ENCODE results near the gene SUCLG2. TPM values are rescaled to one million over a fixed set of nuclear protein-coding genes. Genes with fewer than 3 reads are reported as not detected.

Gene SUCLG2
- total and polyA plus RNA-seq, 11 donors: 41.6 to 119 (median 77.6) TPM

DNA sequence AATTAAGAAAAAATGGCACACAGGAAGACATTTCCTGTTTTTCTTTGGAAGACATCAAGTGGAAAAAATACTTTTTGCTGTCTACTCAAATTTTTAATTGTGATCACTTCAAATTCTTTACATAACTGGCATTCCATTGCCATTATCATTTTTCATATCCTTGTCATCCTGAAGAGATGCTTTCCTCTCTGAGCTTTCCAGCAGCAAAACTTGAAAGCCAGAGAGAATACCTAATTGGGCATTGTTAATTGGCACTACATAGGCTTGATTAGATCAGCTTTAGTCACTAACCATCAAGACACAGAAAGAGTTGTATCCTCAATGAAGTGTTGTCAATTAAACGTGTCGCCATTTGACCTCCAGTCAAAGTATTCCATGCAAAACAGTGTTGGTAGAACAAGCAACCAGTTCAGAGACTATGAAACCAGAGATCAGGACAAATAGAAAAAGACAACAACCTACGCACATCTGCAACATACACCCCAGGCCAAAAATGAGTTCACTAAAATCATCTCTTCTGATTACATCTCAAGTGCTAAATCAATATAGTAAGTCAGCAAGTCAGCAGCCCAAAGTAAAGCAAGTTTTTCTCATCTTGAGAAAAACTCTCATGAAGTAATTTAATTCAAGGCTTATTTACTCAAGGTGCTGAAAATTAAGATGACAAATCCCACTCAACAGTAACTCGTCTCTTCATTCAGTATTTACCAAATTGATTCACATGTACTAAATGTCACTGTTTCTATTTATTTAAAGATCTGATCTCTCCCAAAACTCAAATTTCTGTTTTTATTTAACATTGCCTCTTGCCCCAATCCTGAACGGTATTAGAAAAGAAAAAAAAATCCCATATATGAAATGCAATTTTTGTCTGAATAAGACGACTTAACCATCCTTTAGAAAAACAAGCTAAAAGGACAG is 123.0 kb downstream of the SUCLG2 start:
- DNase-seq: no peak
- TF ChIP-seq, protein P1, sequence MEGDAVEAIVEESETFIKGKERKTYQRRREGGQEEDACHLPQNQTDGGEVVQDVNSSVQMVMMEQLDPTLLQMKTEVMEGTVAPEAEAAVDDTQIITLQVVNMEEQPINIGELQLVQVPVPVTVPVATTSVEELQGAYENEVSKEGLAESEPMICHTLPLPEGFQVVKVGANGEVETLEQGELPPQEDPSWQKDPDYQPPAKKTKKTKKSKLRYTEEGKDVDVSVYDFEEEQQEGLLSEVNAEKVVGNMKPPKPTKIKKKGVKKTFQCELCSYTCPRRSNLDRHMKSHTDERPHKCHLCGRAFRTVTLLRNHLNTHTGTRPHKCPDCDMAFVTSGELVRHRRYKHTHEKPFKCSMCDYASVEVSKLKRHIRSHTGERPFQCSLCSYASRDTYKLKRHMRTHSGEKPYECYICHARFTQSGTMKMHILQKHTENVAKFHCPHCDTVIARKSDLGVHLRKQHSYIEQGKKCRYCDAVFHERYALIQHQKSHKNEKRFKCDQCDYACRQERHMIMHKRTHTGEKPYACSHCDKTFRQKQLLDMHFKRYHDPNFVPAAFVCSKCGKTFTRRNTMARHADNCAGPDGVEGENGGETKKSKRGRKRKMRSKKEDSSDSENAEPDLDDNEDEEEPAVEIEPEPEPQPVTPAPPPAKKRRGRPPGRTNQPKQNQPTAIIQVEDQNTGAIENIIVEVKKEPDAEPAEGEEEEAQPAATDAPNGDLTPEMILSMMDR (IDR thresholded peaks at IDR 0.05): no peak
- no peak for TF ChIP-seq POLR2A (IDR thresholded peaks at IDR 0.05)
- 80 to 90% (median 88%) methylated on average over 6 of the region's 6 CpGs for WGBS, 4 donors

DNA sequence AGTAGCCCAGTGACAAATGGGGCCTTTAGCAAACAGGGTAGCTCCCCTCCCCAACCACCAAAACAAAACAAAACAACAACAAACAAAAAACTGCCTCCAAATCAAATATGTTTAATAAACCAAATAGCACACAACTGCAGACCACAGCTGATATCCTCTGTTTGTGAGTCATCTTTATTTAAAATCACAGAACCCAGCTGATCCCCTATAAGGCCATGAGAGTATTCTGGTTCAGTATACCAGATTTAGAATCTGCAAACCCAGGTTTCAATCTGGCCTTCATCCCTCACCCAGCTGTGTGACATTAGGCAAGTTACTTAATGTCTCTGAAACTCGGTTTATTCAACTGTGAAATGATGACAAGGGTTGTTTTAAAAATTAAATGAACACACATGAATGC is 124.5 kb downstream of the SUCLG2 start:
- Histone ChIP-seq H3K36me3 (peaks cover 0 to 31% (median 13%) of the 10 kb centered on the region in 9 donors), H3K4me1 (peaks cover 0 to 6% (median 0%) of the 10 kb centered on the region in 12 donors), H3K27me3 (no peaks in the 10 kb centered on the region), H3K4me3 (no peak overlapping the region), H3K27ac (no peak overlapping the region), H3K9me3 (no peaks in the 10 kb centered on the region)
- 91 to 93% (median 93%) methylated on average over 1 of the region's 1 CpG for WGBS, 4 donors
- intact Hi-C loops (cut with DNase I): no loop called here
- ATAC-seq (no peak), DNase-seq (no peak)
- TF ChIP-seq POLR2A (IDR thresholded peaks at IDR 0.05): no peak
- TF ChIP-seq, protein P1 (IDR thresholded peaks at IDR 0.05): no peak

More for the DNA sequence above, 123.0 kb downstream of the SUCLG2 start:
- Histone ChIP-seq H3K27me3 (no peaks in the 10 kb centered on the region), H3K36me3 (peaks cover 0 to 24% (median 13%) of the 10 kb centered on the region in 9 donors), H3K4me1 (peaks cover 0 to 6% (median 0%) of the 10 kb centered on the region in 12 donors), H3K9me3 (no peaks in the 10 kb centered on the region), H3K27ac (no peak overlapping the region), H3K4me3 (no peak overlapping the region)
- intact Hi-C loops (cut with DNase I): no loop called here
- no peak for ATAC-seq

DNA sequence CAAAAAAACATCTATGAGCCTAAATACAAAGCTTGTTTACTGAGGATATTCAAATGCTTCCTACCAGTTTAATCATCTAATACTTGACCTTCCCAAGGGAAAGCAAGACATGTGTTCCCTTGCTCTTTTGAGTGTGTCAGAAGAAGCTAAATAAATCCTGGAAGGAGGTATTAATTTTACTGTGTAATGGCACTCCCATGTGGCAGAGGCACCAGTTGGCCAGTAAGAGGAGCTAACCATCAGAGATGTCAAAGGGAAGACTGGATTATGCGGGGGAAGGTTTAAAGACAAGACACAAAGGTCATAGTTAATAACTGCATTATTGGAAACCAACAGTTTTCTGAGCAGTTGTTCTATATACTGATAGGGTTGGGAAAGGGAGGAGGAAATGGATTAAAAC is 125.1 kb downstream of the SUCLG2 start:
- Histone ChIP-seq H3K4me3 (no peak overlapping the region), H3K27ac (no peak overlapping the region), H3K36me3 (peaks cover 0 to 31% (median 13%) of the 10 kb centered on the region in 9 donors), H3K9me3 (no peaks in the 10 kb centered on the region), H3K4me1 (peaks cover 0 to 6% (median 0%) of the 10 kb centered on the region in 12 donors), H3K27me3 (no peaks in the 10 kb centered on the region)
- DNase-seq (no peak), ATAC-seq (no peak)
- intact Hi-C loops (cut with DNase I): no loop called here
- TF ChIP-seq, protein P1 (IDR thresholded peaks at IDR 0.05): peak in 3 of 12 donors; percentile 4 to 10 (median 9)
- TF ChIP-seq POLR2A (IDR thresholded peaks at IDR 0.05): no peak
- 83 to 91% (median 88%) methylated on average over 1 of the region's 1 CpG for WGBS, 4 donors

DNA sequence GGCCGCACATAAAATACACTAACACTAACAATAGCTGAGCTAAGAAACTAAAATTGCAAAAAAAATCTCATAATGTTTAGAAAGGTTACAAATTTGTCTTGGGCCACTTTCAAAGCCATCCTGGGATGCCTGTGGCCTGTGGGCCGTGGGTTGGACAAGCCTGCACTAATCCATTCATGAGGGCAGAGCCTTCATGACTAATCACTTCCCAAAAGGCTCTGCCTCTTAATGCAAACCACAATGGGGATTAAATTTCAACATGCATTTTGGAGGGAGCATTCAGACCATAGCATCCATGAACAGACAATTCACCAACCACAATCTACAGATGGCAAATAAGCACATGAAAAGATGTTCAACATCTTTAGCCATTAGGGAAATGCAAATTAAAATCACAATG is 128.2 kb downstream of the SUCLG2 start:
- TF ChIP-seq POLR2A (IDR thresholded peaks at IDR 0.05): no peak
- TF ChIP-seq, protein P1 (IDR thresholded peaks at IDR 0.05): no peak
- H3K36me3 ChIP-seq: peaks cover 0 to 31% (median 13%) of the 10 kb centered on the region in 9 donors
- no peaks in the 10 kb centered on the region for H3K9me3 ChIP-seq
- DNase-seq (no peak), ATAC-seq (no peak)
- peaks cover 0 to 6% (median 0%) of the 10 kb centered on the region in 12 donors for H3K4me1 ChIP-seq
- no peaks in the 10 kb centered on the region for H3K27me3 ChIP-seq
- WGBS, 4 donors: 92 to 100% (median 97%) methylated on average over 2 of the region's 2 CpGs
- H3K27ac ChIP-seq: no peak overlapping the region
- H3K4me3 ChIP-seq: no peak overlapping the region
- intact Hi-C loops (cut with DNase I): no loop called here
